Measurements from ENCODE around the gene YIF1B.
"Not testable (repeated sequence)": the region's sequence is repeated elsewhere in the genome, so short reads cannot be mapped to it uniquely, and the experiment has no call there.

YIF1B gene

GRCh38 chr19:38262585-38263268 is 53.0 kb downstream of the YIF1B start:
- TF ChIP-seq CTCF (IDR thresholded peaks at IDR 0.05; ENCODE audit: low read depth, low read length, missing control alignments): no peak
- DNase-seq (ENCODE audit: extremely low read depth, low read depth): no peak
- no peak overlapping the region for H3K4me3 ChIP-seq (replicated peaks; ENCODE audit: low read depth, low read length)

- DNase-seq (ENCODE audit: extremely low read depth, low read depth); H3K4me3 ChIP-seq (replicated peaks; ENCODE audit: low read depth, low read length): not testable (repeated sequence)
These were observed 53.8 kb downstream of the YIF1B start for GRCh38 chr19:38261942-38262341.

- H3K4me3 ChIP-seq (replicated peaks; ENCODE audit: low read depth, low read length): peak overlapping the region; percentile 15; the same call in 1 of the 2 replicates
- no peak for TF ChIP-seq CTCF (IDR thresholded peaks at IDR 0.05; ENCODE audit: low read depth, low read length, missing control alignments)
- DNase-seq (ENCODE audit: extremely low read depth, low read depth): no peak
These were observed 60.2 kb downstream of the YIF1B start for GRCh38 chr19:38255383-38256014.

GRCh38 chr19:38253788-38254187 is 62.0 kb downstream of the YIF1B start:
- H3K4me3 ChIP-seq (replicated peaks; ENCODE audit: low read depth, low read length): no peak overlapping the region
- TF ChIP-seq CTCF (IDR thresholded peaks at IDR 0.05; ENCODE audit: low read depth, low read length, missing control alignments): no peak
- DNase-seq (ENCODE audit: extremely low read depth, low read depth): no peak
